Endodermal cell (in vitro differentiated cells): Measurements from ENCODE around the gene TEX29. TPM values are rescaled to one million over a fixed set of nuclear protein-coding genes. Genes with fewer than 3 reads are reported as not detected.

Experiments used
- DNase-seq: peaks from one replicate; pipeline ENCODE4 v3.0.0-alpha.2; 2017
- H3K27ac ChIP-seq: 2 replicates; pipeline ENCODE4 v1.5.1; 2013; ENCODE audit warnings: mild to moderate bottlenecking, low read depth, low read length, moderate library complexity
- H3K27me3 ChIP-seq: 2 replicates; pipeline ENCODE4 v1.6.1; 2013; ENCODE audit warnings: mild to moderate bottlenecking, low read length, moderate library complexity; ENCODE audit not compliant: insufficient read depth, control insufficient read depth, poor library complexity, severe bottlenecking
- H3K36me3 ChIP-seq: 2 replicates; pipeline ENCODE4 v1.7.0; 2013; ENCODE audit warnings: mild to moderate bottlenecking, low read length, moderate library complexity; ENCODE audit not compliant: control insufficient read depth, insufficient read depth
- H3K4me1 ChIP-seq: one replicate; pipeline ENCODE4 v1.7.0; 2013; ENCODE audit warnings: low read length; ENCODE audit not compliant: control insufficient read depth, insufficient read depth
- H3K4me3 ChIP-seq: 2 replicates; pipeline ENCODE4 v1.5.1; 2013; ENCODE audit warnings: mild to moderate bottlenecking, low read length, moderate library complexity
- H3K9ac ChIP-seq: 2 replicates; pipeline ENCODE4 v1.6.1; 2013; ENCODE audit warnings: mild to moderate bottlenecking, low read length, moderate library complexity; ENCODE audit not compliant: poor library complexity, severe bottlenecking; ENCODE audit errors: extremely low read depth
- H3K9me3 ChIP-seq: 2 replicates; pipeline ENCODE4 v1.6.1; 2013; ENCODE audit warnings: mild to moderate bottlenecking, low read length, moderate library complexity; ENCODE audit not compliant: control insufficient read depth
- H3K27ac Mint-ChIP-seq: 2 replicates; pipeline ENCODE4 v1.8.0; 2020; ENCODE audit warnings: mixed read lengths
- H3K27me3 Mint-ChIP-seq: 2 replicates; pipeline ENCODE4 v1.8.0; 2021; ENCODE audit warnings: mild to moderate bottlenecking, mixed read lengths; ENCODE audit not compliant: insufficient read depth
- H3K36me3 Mint-ChIP-seq: 2 replicates; pipeline ENCODE4 v1.8.0; 2020; ENCODE audit warnings: low read depth, mixed read lengths
- H3K4me1 Mint-ChIP-seq: 2 replicates; pipeline ENCODE4 v1.8.0; 2020; ENCODE audit warnings: mixed read lengths
- H3K4me3 Mint-ChIP-seq: 2 replicates; pipeline ENCODE4 v1.8.0; 2020; ENCODE audit warnings: mild to moderate bottlenecking, moderate library complexity, mixed read lengths
- H3K9me3 Mint-ChIP-seq: 2 replicates; pipeline ENCODE4 v1.8.0; 2020; ENCODE audit warnings: mild to moderate bottlenecking, mixed read lengths
- WGBS, 2 experiments: methylation state at CpG; one replicate each; pipeline versions ENCODE4 v1.1.5 to v1.1.7; 2013; ENCODE audit warnings: missing lambda C conversion rate in 2 of 2, mixed read lengths in 1 of 2; ENCODE audit not compliant: insufficient coverage in 1 of 2, insufficient read length in 1 of 2; 5-methylcytosine and 5-hydroxymethylcytosine counted together
- total RNA-seq, 2 donors: library from RNA; stranded (reverse); fragmentation: NEBNext Ultra II Directional in 1 of 2; extraction: Animal tissue kit (Norgen Biotek cat#: 25700) in 1 of 2; gene quantifications; 2 replicates in 1 of 2; 3 replicates in 1 of 2; pipeline ENCODE4 v1.2.1, GENCODE V29; 2021
- TF ChIP-seq, protein P1 (sequence below): fragments of 200-600 bp; sonication (generic); conservative IDR thresholded peaks from 2 replicates; pipeline ENCODE4 v1.5.0; 2021; ENCODE audit warnings: antibody characterized with exemption, mild to moderate bottlenecking

Gene TEX29
- total RNA-seq, 2 donors from 2014 or later = 0.69 TPM; not detected in 1

- Histone ChIP-seq H3K4me3 (no peak overlapping the region), H3K9ac (no peak overlapping the region), H3K36me3 (no peaks in the 10 kb centered on the region), H3K9me3 (no peaks in the 10 kb centered on the region), H3K4me1 (no peaks in the 10 kb centered on the region), H3K27me3 (no peaks in the 10 kb centered on the region), H3K27ac (no peak overlapping the region)
- Mint-ChIP-seq H3K27me3 (no peaks in the 10 kb centered on the region), H3K36me3 (no peaks in the 10 kb centered on the region), H3K4me1 (no peaks in the 10 kb centered on the region), H3K27ac (no peak overlapping the region), H3K9me3 (peaks cover 5% of the 10 kb centered on the region), H3K4me3 (no peak overlapping the region)
- DNase-seq = no peak
- TF ChIP-seq, protein P1, sequence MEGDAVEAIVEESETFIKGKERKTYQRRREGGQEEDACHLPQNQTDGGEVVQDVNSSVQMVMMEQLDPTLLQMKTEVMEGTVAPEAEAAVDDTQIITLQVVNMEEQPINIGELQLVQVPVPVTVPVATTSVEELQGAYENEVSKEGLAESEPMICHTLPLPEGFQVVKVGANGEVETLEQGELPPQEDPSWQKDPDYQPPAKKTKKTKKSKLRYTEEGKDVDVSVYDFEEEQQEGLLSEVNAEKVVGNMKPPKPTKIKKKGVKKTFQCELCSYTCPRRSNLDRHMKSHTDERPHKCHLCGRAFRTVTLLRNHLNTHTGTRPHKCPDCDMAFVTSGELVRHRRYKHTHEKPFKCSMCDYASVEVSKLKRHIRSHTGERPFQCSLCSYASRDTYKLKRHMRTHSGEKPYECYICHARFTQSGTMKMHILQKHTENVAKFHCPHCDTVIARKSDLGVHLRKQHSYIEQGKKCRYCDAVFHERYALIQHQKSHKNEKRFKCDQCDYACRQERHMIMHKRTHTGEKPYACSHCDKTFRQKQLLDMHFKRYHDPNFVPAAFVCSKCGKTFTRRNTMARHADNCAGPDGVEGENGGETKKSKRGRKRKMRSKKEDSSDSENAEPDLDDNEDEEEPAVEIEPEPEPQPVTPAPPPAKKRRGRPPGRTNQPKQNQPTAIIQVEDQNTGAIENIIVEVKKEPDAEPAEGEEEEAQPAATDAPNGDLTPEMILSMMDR = no peak
- 86 to 88% methylated on average over 10 to 23 of the region's 23 CpGs for WGBS, 2 experiments
Observed at GRCh38 chr13:111372651-111373425, 52.4 kb downstream of the TEX29 start.

- Histone ChIP-seq H3K27ac (no peak overlapping the region), H3K36me3 (no peaks in the 10 kb centered on the region), H3K4me3 (no peak overlapping the region), H3K4me1 (no peaks in the 10 kb centered on the region), H3K27me3 (no peaks in the 10 kb centered on the region), H3K9ac (no peak overlapping the region), H3K9me3 (no peaks in the 10 kb centered on the region)
- Mint-ChIP-seq H3K9me3 (peaks cover 5% of the 10 kb centered on the region), H3K4me1 (no peaks in the 10 kb centered on the region), H3K27me3 (no peaks in the 10 kb centered on the region), H3K4me3 (no peak overlapping the region), H3K27ac (no peak overlapping the region), H3K36me3 (no peaks in the 10 kb centered on the region)
- WGBS, 2 experiments = 90 to 94% methylated on average over 2 to 6 of the region's 6 CpGs
- TF ChIP-seq, protein P1 = no peak
- DNase-seq = no peak
Observed at GRCh38 chr13:111373486-111373885, 53.0 kb downstream of the TEX29 start.

DNA sequence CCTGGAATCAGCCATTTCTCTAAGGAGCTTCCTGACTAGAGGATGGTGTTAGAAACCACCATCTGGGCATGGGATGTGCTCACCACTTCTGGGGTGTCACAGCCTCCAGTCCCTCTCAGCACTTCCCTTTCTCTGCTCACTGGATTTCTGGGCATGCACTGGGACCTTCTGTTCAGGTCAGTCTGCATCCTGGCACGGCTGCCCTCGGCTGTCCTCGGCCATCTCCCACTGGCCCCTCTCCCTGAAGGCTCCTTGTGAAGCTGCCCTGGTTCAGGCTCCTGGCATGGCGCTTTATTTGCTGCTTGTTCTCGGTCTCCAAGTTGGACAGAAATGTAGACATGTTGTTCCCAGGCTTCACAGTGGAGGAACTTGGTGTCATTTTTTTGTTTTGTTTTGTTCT is 60.0 kb downstream of the TEX29 start:
- WGBS, 2 experiments = 85 to 89% methylated on average over 4 to 5 of the region's 5 CpGs
- DNase-seq = peak; percentile 4
- peaks cover 18% of the 10 kb centered on the region for H3K9me3 Mint-ChIP-seq

More for the DNA sequence above, 60.0 kb downstream of the TEX29 start:
- no peaks in the 10 kb centered on the region for H3K36me3 ChIP-seq
- no peaks in the 10 kb centered on the region for H3K9me3 ChIP-seq
- TF ChIP-seq, protein P1 = no peak
- H3K27me3 Mint-ChIP-seq = no peaks in the 10 kb centered on the region
- no peak overlapping the region for H3K4me3 Mint-ChIP-seq
- H3K36me3 Mint-ChIP-seq = no peaks in the 10 kb centered on the region
- no peaks in the 10 kb centered on the region for H3K4me1 Mint-ChIP-seq
- no peaks in the 10 kb centered on the region for H3K4me1 ChIP-seq
- no peaks in the 10 kb centered on the region for H3K27me3 ChIP-seq
- no peak overlapping the region for H3K27ac Mint-ChIP-seq
- H3K27ac ChIP-seq = no peak overlapping the region
- no peak overlapping the region for H3K4me3 ChIP-seq
- no peak overlapping the region for H3K9ac ChIP-seq
